GM20000 (cell line): ENCODE results near the gene RAB42.
"Not testable (repeated sequence)": the region's sequence is repeated elsewhere in the genome, so short reads cannot be mapped to it uniquely, and the experiment has no call there.

Source experiments
- DNase-seq: peaks from one replicate; pipeline ENCODE4 v3.0.0; 2012; ENCODE audit warnings: low spot score
- TF ChIP-seq, protein P1 (sequence below): IDR thresholded peaks from 2 replicates; pipeline ENCODE4 v1.5.1; 2012; ENCODE audit warnings: mild to moderate bottlenecking, control low read depth; ENCODE audit errors: extremely low read depth, missing control alignments

RAB42 gene

DNA sequence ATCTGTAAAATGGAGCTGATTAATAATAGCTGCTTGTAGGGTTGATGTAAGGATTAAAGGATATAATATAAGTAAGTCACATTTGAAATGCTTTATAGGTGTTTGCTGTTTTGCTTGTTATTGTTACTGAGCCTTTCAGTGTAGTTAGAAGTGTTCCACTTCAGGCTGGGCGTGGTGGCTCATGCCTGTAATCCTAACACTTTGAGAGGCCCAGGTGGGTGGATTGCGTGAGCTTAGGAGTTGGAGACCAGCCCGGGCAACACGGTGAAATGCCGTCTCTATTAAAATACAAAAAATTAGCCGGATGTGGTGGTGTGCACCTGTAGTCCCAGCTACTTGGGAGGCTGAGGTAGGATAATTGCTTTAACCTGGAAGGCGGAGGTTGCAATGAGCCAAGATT is 27.0 kb upstream of the RAB42 start:
- TF ChIP-seq, protein P1, sequence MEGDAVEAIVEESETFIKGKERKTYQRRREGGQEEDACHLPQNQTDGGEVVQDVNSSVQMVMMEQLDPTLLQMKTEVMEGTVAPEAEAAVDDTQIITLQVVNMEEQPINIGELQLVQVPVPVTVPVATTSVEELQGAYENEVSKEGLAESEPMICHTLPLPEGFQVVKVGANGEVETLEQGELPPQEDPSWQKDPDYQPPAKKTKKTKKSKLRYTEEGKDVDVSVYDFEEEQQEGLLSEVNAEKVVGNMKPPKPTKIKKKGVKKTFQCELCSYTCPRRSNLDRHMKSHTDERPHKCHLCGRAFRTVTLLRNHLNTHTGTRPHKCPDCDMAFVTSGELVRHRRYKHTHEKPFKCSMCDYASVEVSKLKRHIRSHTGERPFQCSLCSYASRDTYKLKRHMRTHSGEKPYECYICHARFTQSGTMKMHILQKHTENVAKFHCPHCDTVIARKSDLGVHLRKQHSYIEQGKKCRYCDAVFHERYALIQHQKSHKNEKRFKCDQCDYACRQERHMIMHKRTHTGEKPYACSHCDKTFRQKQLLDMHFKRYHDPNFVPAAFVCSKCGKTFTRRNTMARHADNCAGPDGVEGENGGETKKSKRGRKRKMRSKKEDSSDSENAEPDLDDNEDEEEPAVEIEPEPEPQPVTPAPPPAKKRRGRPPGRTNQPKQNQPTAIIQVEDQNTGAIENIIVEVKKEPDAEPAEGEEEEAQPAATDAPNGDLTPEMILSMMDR = no peak
- DNase-seq = no peak

DNA sequence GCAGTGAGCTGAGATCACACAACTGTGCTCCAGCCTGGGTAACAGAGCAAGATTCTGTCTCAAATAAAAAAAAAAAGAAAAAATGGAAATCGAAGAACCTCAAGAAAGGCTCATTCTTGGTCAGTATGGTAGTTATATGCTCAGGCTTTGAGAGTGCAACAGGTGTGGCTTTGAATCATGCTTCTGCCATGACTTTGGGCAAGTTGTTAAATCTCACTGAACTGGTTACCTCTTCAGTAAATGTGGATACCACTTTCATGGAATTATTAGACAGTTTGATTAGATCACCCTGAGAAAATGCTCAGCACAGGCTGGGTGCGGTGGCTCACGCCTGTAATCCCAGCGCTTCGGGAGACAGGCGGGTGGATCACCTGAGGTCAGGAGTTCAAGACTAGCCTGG is 26.3 kb upstream of the RAB42 start:
- TF ChIP-seq, protein P1 = no peak

DNA sequence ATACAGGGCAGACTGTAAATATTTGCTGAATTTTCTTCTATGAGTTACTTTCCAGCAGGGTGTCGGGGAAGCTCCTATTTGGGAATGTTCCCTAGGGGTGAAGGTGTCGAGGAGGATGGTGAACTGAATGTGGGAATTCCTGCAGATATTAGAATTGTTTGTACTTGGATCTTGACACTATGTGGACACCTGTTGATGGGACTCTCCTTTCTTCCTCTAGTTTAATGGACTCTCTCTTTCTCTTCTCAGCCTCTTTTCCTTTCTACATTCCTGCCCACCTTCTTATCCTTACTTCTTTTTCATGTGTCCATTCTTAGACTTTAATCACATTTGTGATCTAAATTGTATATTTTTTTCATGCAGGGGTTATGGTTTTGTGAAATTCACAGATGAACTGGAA is 25.1 kb upstream of the RAB42 start:
- TF ChIP-seq, protein P1 = no peak
- no peak for DNase-seq

More for the DNA sequence above, 26.3 kb upstream of the RAB42 start:
- no peak for DNase-seq

DNA sequence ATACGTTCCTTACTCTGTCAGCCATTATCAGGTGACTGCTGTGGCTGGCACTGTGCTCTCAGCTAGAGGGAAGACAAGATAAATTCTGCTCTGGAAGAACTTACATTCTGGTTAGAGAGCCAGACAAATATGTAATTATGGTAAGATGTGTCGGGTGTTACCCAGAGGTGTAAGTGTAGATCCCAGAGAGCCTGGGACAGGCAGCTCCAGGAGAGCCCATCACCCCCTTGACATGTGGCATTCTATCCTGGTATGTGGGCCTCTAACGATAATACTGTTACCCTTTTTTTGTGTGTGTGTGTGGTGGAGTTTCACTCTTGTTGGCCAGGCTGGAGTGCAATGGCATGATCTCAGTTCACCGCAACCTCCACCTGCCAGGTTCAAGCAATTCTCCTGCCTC is 20.2 kb upstream of the RAB42 start:
- no peak for DNase-seq
- TF ChIP-seq, protein P1 = no peak

DNA sequence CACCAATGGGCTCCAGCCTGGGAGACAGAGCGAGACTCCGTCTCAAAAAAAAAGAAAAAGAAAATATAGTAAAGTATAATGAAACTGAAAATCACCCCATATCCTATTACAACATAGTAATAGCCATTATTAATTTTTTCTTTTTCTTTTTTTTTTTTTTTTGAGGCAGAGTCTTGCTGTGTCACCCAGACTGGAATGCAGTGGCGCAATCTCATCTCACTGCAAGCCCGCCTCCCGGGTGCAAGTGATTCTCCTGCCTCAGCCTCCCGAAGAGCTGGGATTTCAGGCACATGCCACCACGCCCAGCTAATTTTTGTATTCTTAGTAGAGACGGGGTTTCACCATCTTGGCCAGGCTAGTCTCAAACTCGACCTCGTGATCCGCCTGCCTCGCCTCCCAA is 19.2 kb upstream of the RAB42 start:
- not testable (repeated sequence) for DNase-seq

DNA sequence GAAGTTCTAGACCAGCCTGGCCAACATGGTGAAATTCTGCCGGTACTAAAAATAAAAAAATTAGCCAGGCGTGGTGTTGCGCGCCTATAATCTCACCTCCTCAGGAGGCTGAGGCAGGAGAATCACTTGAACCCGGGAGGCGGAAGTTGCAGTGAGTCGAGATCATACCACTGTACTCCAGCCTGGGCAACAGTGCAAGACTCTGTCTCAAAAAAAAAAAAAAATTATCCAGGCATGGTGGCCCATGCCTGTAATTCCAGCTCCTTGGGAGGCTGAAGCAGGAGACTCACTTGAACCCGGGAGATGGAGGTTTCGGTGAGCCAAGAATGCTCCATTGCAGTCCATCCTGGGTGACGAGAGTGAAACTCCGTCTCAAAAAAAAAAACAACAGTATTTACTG is 18.5 kb upstream of the RAB42 start:
- DNase-seq = no peak
- TF ChIP-seq, protein P1 = no peak

DNA sequence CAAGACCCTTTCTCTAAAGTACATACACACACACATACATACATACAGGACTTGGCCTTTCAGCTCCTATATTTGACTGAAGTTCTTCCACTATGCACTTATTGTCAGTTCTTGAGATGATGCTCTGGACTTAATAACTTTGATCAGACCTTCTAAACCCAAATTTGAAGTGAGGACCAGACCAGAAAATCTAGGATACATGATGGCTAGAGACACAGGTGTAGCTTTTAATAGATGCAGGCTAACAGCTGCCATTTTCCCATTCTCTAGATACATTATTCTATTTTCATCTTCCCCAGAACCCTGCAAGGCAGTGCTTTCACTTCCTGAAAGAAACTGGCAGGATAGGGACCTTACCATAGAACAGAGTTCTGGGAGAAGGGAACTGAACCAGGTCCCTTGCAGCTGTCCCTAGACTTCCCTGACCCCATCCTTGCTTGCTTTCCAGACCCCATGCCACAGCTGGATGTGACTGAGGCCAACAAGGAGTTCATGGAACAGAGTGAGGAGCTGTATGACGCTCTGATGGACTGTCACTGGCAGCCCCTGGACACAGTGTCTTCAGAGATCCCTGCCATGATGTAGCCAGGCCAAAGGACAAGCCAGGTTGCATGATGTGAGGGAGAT is 14.9 kb upstream of the RAB42 start:
- TF ChIP-seq, protein P1 = no peak
- no peak for DNase-seq
